ENCODE measurements around the gene BCL7A.

Gene BCL7A

GRCh38 chr12:122072031-122072970 is 50.6 kb downstream of the BCL7A start:
- Histone ChIP-seq H3K4me1 (ENCODE audit: control insufficient read depth, insufficient read depth, low read length) (no peaks in the 10 kb centered on the region), H3K4me3 (ENCODE audit: low read depth, low read length) (no peak overlapping the region), H3K9ac (ENCODE audit: low read depth, low read length) (no peak overlapping the region), H3K9me3 (ENCODE audit: control insufficient read depth, insufficient read depth, low read length) (no peaks in the 10 kb centered on the region), H3K27me3 (ENCODE audit: control insufficient read depth, insufficient read depth, low read length) (peaks cover 3% of the 10 kb centered on the region; the same call in 1 of the 2 replicates), H3K36me3 (ENCODE audit: control insufficient read depth, insufficient read depth, low read length) (0 out of 2 replicates have a peak, but pooled peaks cover 4% of the 10 kb centered on the region), H3K27ac (ENCODE audit: low read depth, low read length) (no peak overlapping the region)

- Histone ChIP-seq H3K27me3 (ENCODE audit: control insufficient read depth, insufficient read depth, low read length) (peaks cover 11% of the 10 kb centered on the region), H3K9ac (ENCODE audit: low read depth, low read length) (no peak overlapping the region), H3K27ac (ENCODE audit: low read depth, low read length) (no peak overlapping the region), H3K36me3 (ENCODE audit: control insufficient read depth, insufficient read depth, low read length) (no peaks in the 10 kb centered on the region), H3K9me3 (ENCODE audit: control insufficient read depth, insufficient read depth, low read length) (no peaks in the 10 kb centered on the region), H3K4me3 (ENCODE audit: low read depth, low read length) (no peak overlapping the region), H3K4me1 (ENCODE audit: control insufficient read depth, insufficient read depth, low read length) (0 out of 2 replicates have a peak, but pooled peaks cover 2% of the 10 kb centered on the region)
Observed at GRCh38 chr12:122073815-122074214, 52.1 kb downstream of the BCL7A start.

- no peaks in the 10 kb centered on the region for H3K9me3 ChIP-seq (ENCODE audit: control insufficient read depth, insufficient read depth, low read length)
- H3K4me3 ChIP-seq (ENCODE audit: low read depth, low read length) = no peak overlapping the region
- H3K4me1 ChIP-seq (ENCODE audit: control insufficient read depth, insufficient read depth, low read length) = peaks cover 10% of the 10 kb centered on the region; the same call in 1 of the 2 replicates
- H3K27ac ChIP-seq (ENCODE audit: low read depth, low read length) = no peak overlapping the region
- no peaks in the 10 kb centered on the region for H3K36me3 ChIP-seq (ENCODE audit: control insufficient read depth, insufficient read depth, low read length)
- H3K9ac ChIP-seq (ENCODE audit: low read depth, low read length) = no peak overlapping the region
- peaks cover 28% of the 10 kb centered on the region for H3K27me3 ChIP-seq (ENCODE audit: control insufficient read depth, insufficient read depth, low read length)
Observed at GRCh38 chr12:122076743-122077495, 55.2 kb downstream of the BCL7A start.

- Histone ChIP-seq H3K9me3 (ENCODE audit: control insufficient read depth, insufficient read depth, low read length) (no peaks in the 10 kb centered on the region), H3K27ac (ENCODE audit: low read depth, low read length) (peak within 1 kb of the TSS; percentile 28), H3K4me3 (ENCODE audit: low read depth, low read length) (peak within 1 kb of the TSS; percentile 61), H3K36me3 (ENCODE audit: control insufficient read depth, insufficient read depth, low read length) (no peaks in the 10 kb centered on the region), H3K27me3 (ENCODE audit: control insufficient read depth, insufficient read depth, low read length) (peaks cover 28% of the 10 kb centered on the region), H3K9ac (ENCODE audit: low read depth, low read length) (peak within 1 kb of the TSS; percentile 75; the same call in 1 of the 2 replicates), H3K4me1 (ENCODE audit: control insufficient read depth, insufficient read depth, low read length) (peaks cover 10% of the 10 kb centered on the region; the same call in 1 of the 2 replicates)
Observed at GRCh38 chr12:122078141-122079032, 56.7 kb downstream of the BCL7A start, which contains the start of gene MLXIP. MLXIP (plus strand) TSS chr12:122078756; CDS start chr12:122078854, 98 bp downstream.

- H3K4me1 ChIP-seq (ENCODE audit: control insufficient read depth, insufficient read depth, low read length) = peaks cover 10% of the 10 kb centered on the region; the same call in 1 of the 2 replicates
- peaks cover 4% of the 10 kb centered on the region; the same call in 1 of the 2 replicates for H3K36me3 ChIP-seq (ENCODE audit: control insufficient read depth, insufficient read depth, low read length)
- no peak overlapping the region for H3K9ac ChIP-seq (ENCODE audit: low read depth, low read length)
- H3K27me3 ChIP-seq (ENCODE audit: control insufficient read depth, insufficient read depth, low read length) = peaks cover 28% of the 10 kb centered on the region
- no peak overlapping the region for H3K27ac ChIP-seq (ENCODE audit: low read depth, low read length)
- H3K4me3 ChIP-seq (ENCODE audit: low read depth, low read length) = peak overlapping the region; percentile 61
- no peaks in the 10 kb centered on the region for H3K9me3 ChIP-seq (ENCODE audit: control insufficient read depth, insufficient read depth, low read length)
Observed at GRCh38 chr12:122079033-122079531, 57.4 kb downstream of the BCL7A start.

- H3K36me3 ChIP-seq (ENCODE audit: control insufficient read depth, insufficient read depth, low read length) = peaks cover 4% of the 10 kb centered on the region
- peak overlapping the region; percentile 61 for H3K4me3 ChIP-seq (ENCODE audit: low read depth, low read length)
- H3K9me3 ChIP-seq (ENCODE audit: control insufficient read depth, insufficient read depth, low read length) = no peaks in the 10 kb centered on the region
- H3K9ac ChIP-seq (ENCODE audit: low read depth, low read length) = no peak overlapping the region
- H3K4me1 ChIP-seq (ENCODE audit: control insufficient read depth, insufficient read depth, low read length) = peaks cover 10% of the 10 kb centered on the region; the same call in 1 of the 2 replicates
- no peak overlapping the region for H3K27ac ChIP-seq (ENCODE audit: low read depth, low read length)
- H3K27me3 ChIP-seq (ENCODE audit: control insufficient read depth, insufficient read depth, low read length) = peaks cover 28% of the 10 kb centered on the region
Observed at GRCh38 chr12:122079532-122080081, 57.9 kb downstream of the BCL7A start.

GRCh38 chr12:122080149-122081082 is 58.7 kb downstream of the BCL7A start:
- no peak overlapping the region for H3K9ac ChIP-seq (ENCODE audit: low read depth, low read length)
- no peaks in the 10 kb centered on the region for H3K9me3 ChIP-seq (ENCODE audit: control insufficient read depth, insufficient read depth, low read length)
- H3K27me3 ChIP-seq (ENCODE audit: control insufficient read depth, insufficient read depth, low read length) = peaks cover 28% of the 10 kb centered on the region
- peaks cover 7% of the 10 kb centered on the region for H3K36me3 ChIP-seq (ENCODE audit: control insufficient read depth, insufficient read depth, low read length)
- H3K4me3 ChIP-seq (ENCODE audit: low read depth, low read length) = peak overlapping the region; percentile 61
- H3K4me1 ChIP-seq (ENCODE audit: control insufficient read depth, insufficient read depth, low read length) = peaks cover 10% of the 10 kb centered on the region; the same call in 1 of the 2 replicates
- H3K27ac ChIP-seq (ENCODE audit: low read depth, low read length) = peak overlapping the region; percentile 37

- H3K9ac ChIP-seq (ENCODE audit: low read depth, low read length) = no peak overlapping the region
- no peaks in the 10 kb centered on the region for H3K9me3 ChIP-seq (ENCODE audit: control insufficient read depth, insufficient read depth, low read length)
- peaks cover 28% of the 10 kb centered on the region for H3K27me3 ChIP-seq (ENCODE audit: control insufficient read depth, insufficient read depth, low read length)
- H3K4me1 ChIP-seq (ENCODE audit: control insufficient read depth, insufficient read depth, low read length) = peaks cover 10% of the 10 kb centered on the region; the same call in 1 of the 2 replicates
- 0 out of 2 replicates have a peak overlapping the region, but pooled peaks have one; percentile 61 for H3K4me3 ChIP-seq (ENCODE audit: low read depth, low read length)
- H3K27ac ChIP-seq (ENCODE audit: low read depth, low read length) = no peak overlapping the region
- H3K36me3 ChIP-seq (ENCODE audit: control insufficient read depth, insufficient read depth, low read length) = peaks cover 12% of the 10 kb centered on the region
Observed at GRCh38 chr12:122081083-122081696, 59.5 kb downstream of the BCL7A start.

- Histone ChIP-seq H3K27me3 (ENCODE audit: control insufficient read depth, insufficient read depth, low read length) (peaks cover 28% of the 10 kb centered on the region), H3K9ac (ENCODE audit: low read depth, low read length) (no peak overlapping the region), H3K4me1 (ENCODE audit: control insufficient read depth, insufficient read depth, low read length) (peaks cover 10% of the 10 kb centered on the region; the same call in 1 of the 2 replicates)
Observed at GRCh38 chr12:122081697-122082221, 60.1 kb downstream of the BCL7A start.

More at GRCh38 chr12:122081697-122082221, 60.1 kb downstream of the BCL7A start:
- peaks cover 12% of the 10 kb centered on the region for H3K36me3 ChIP-seq (ENCODE audit: control insufficient read depth, insufficient read depth, low read length)
- H3K9me3 ChIP-seq (ENCODE audit: control insufficient read depth, insufficient read depth, low read length) = no peaks in the 10 kb centered on the region
- H3K27ac ChIP-seq (ENCODE audit: low read depth, low read length) = no peak overlapping the region
- no peak overlapping the region for H3K4me3 ChIP-seq (ENCODE audit: low read depth, low read length)
